ENCODE results near the gene AHCYL2.
A peak's percentile ranks its signal among the peaks of the same experiment; 100 is the strongest.
"Not testable (repeated sequence)": the region's sequence is repeated elsewhere in the genome, so short reads cannot be mapped to it uniquely, and the experiment has no call there.

The AHCYL2 gene

DNA sequence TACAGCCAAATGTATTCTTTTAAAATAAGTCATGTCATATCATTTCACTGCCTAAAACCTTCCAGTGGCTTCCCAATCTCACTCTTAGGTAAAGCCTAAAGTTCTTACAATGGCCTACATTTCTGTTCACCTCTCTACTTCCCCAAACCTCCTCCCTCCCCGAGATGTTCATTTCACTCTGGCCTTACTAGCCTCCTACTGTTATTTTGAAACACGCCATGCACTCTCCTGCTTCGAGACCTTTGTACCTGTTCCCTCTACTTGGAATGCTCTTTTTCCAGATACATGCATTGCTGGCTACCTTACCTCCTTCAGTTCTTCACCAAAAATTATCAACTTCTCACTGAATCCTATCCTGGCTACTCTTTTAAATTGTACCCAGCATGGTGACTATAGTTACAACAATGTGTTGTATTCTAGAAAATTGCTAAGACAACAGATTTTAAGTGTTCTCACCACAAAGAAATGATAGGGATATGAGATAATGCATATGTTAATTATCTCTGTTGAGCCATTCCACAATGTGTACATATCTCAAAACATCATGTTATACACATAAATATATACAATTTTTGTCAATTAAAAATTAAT lies 158.8 kb downstream of the AHCYL2 start:
- ATAC-seq, result no peak
- no peak for DNase-seq

DNA sequence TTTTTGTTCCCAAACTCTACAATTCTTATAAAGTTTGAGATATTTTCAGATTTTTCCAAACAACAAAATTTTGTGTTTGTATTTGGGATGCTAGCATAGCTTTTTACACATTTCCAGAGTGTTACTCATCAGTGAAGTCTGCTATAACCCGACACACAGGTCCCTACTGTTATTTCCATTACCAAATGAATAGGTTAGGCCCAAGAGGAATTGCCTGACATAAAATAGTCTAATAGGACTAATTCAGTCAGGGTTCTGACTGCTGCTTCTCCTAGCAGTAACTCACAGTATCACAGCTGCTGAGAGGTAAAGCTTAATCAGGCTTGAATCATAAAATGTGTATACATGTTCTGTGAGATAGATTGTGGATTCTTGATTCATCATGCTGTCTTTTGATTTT lies 160.3 kb downstream of the AHCYL2 start:
- DNase-seq (no peak), ATAC-seq (no peak)

DNA sequence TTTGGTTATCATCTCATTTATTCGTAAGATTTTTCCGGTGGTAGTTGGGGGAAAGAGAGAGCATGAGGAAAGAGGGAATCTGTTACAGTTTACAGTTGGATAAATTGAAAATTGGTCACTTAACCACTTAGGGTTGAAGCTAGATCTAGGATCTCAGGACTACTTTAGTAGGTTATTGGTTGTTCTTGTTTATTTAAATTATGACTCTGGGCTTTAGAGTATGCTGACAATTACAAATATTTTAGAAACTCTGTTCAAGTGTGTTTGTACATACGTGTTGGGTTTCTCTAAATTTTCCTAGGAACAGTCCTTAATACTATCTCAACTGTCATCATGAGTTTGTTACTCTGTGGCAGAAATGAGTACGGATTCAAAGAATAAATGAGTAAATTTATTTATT lies 160.8 kb downstream of the AHCYL2 start:
- no peak for ATAC-seq
- no peak for DNase-seq

DNA sequence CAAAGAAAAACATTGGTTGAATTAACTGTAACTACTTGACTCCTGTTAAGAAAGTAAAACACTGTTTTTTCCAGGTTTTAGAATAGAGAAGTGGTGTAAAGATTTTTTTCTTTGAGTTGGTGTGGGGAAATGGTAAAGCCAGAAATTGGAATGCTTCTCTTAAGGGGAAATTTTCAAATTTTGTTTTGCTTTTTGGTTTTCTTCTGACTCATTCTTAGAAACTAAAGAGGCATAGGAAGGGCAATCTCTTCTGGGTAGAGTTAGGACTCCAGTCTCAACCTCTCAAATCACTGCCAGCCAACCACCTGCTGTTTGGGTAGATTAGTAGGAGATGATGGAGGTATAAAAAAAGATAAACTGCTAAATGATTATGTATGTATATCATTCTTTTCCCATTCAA lies 161.7 kb downstream of the AHCYL2 start:
- DNase-seq (no peak), ATAC-seq (no peak)

DNA sequence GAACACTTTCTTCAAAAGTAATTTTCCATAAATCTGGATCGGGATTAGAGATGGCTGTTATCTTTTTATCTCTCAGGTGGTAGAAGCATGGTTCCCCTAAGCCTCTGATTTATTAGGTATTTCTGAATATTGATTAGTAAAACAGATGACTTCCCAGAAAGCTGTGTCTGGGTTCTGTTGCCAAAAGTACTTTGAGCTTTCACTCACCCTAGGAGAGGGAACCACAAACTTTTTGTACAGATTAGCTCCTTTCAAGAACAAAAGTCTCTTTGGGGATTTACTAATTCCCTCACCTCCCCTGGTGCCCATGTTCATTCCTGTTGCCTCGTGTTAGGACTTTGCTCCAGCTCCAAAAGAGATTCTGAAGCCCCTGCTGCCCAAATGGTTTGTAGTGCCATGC lies 162.7 kb downstream of the AHCYL2 start:
- DNase-seq, result no peak
- ATAC-seq, result no peak

DNA sequence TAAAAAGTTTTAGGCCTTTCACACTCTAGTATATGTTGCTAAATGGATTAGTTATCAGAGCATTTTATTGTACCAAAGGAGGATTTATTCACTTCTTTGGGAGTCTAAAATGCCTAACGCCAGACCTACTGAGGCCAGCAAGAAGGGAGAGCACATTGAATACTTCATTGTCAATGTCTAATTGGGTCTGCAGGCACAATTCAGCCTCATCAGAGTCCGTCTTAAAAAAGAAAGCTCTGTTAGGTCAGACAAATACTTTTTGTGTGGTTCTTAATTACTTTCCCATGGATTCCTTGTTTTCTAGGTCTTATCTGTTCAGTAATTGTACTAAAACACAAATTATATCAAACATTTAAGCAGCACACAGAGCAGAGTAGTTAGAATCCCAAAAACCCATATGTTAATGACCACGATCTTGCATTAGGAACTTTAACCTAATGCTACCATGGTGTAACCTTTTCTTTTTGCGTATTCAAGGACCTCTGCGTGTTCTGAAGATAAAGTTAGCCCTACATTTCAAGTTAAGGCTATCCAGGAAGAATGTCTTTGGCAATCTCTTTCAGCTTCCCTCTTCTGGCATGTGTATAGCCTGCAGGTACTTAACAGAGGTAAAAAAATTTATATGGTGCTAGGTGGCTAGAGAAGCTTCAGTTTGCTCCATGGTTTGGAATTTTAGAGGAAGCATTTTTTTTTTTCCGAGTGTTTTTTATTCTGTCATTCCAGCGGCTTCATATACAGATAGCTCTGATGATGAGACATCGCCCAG lies 163.7 kb downstream of the AHCYL2 start:
- no peak for DNase-seq

DNA sequence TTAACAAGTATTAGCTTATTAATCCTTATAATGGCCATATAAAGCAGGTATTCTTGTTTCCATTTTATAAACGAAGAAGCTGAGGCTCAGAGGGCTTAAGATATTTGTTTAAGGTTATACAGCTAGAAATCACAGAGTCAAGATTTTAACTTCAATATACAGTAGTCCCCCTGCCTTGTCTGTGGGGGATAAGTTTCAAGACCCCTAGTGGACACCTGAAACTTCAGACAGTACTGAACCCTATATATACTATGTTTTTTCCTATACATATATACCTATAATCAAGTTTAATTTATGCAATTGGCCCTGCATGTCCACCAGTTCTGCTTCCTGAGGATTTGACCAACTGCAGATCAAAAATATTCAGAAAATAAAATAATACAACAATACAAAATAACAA lies 165.0 kb downstream of the AHCYL2 start:
- ATAC-seq (no peak), DNase-seq (no peak)

More for the DNA sequence above, 163.7 kb downstream of the AHCYL2 start:
- no peak for ATAC-seq

DNA sequence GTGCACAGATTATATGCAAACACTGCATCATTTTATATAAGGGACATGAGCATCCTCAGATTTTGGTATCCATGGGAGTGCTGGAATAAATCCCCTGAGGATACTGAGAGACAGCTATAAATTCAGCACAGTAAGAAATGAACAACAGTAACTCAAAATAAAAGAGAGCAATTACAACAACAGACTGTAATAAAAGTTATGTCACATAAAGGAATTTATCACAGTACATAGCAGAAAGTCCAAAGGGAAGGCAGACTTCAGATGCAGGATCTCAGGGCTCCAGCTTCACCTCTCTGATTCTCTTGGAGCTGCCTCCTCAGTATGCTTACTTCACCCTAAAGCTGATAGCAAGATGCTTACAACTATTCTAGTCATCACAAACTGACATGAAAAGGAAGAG lies 165.5 kb downstream of the AHCYL2 start:
- no peak for ATAC-seq

DNA sequence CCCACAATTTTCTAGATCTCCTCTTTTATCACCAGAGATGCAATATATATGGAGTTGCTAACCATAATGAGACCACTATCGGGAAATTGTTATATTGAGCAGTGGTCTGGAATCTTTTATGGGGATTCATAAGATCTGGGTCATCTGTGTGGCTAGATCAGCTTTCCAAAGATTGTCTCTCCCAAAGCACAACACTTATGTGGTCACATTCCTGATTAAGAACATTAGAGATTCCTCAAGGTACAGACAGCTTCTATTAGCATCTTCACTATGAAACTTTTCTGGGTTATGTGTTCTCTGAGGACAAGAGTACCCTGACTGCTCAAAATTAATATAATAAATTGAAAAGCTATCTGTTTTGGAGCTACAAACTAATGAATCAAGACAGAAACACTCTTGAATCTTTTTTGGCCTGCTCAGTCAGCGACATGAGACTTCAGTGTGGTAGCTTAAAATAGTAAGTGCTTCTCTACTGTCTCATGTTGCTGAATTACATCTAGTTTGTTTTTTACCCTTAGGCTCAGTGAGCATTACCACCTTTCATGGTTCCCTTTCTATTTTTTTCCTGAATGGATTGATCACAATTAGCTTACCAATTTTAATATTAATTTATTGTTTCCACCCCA lies 166.8 kb downstream of the AHCYL2 start:
- DNase-seq (no peak), ATAC-seq (no peak)

More for the DNA sequence above, 165.5 kb downstream of the AHCYL2 start:
- no peak for DNase-seq

DNA sequence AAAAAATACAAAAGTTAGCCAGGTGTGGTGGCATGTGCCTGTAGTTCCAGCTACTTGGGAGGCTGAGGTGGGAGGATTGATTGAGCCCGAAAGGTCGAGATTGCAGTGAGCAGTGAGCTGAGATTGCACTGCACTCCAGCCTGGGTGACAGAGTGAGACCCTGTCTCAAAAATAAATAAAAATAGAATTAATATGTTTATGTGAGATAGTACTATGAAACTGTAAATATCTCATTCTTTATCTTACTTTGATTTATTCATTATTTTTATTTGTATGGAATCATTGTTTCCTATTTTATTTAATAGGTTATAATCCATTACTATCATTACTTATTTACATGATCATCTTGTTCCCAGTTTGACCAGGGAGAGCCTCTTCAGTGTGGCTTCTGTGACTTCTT lies 168.4 kb downstream of the AHCYL2 start:
- no peak for ATAC-seq
- DNase-seq, result no peak

DNA sequence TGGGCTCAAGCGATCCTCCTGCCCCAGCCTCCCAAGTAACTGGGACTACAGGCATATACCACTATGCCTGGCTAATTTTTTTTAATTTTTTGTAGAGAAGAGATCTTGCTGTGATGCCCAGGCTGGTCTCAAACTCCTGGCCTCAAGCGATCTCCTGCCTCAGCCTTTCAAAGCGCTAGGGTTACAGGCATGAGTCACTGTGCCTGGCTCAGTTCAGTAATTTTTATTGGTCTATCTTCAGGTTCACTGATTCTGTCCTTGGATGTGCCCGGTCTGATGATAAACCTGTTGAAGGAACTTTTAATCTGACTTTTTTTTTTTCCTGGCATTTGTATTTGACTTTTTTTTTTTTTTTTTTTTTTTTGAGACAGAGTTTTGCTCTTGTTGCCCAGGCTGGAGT lies 169.3 kb downstream of the AHCYL2 start:
- ATAC-seq, result no peak

DNA sequence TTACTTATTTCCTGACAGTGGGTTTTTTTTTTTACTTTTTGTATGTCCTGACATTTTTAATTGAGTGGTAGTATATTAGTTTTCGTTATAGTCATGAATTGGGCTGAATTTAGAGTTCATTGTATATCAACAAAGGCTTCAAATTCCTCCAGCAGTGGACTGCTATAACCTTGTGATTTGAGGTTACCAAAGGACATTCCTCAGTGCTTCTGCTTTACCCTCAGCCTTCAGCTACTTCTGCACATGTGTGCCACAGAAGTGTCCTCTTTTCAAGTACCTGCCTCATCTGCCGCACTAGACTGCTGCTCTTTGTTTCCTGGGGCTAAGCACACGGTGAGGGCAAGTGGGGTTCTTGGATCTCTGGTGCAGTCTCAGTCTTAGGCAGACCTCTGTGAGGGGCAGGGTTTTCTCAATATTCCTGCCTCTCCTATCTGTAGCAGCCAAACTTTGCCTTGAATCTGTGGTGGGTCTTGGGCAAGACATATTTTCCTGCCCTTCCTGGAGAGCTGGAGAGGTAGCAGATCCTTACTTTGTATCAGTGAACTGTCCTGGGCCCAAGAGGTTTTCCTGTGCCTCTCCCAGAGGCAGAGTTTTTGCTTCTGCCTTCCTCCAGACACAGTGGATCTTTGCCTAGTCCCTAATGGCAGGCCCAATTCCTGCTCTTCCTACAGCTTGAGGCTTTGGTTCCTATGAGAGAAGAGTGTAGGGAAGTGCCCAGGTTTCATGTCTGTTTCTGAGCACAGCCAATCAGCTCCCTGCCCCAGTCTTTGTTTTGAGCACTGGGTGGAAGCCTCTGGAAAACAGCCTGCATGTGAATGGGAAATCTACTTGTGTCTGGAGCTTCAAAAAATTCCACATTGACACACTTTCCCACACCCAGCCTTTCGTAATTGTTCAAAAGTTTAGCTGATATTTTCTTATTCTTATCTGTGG lies 170.4 kb downstream of the AHCYL2 start:
- DNase-seq (no peak), ATAC-seq (no peak)

More for the DNA sequence above, 169.3 kb downstream of the AHCYL2 start:
- DNase-seq, result no peak

DNA sequence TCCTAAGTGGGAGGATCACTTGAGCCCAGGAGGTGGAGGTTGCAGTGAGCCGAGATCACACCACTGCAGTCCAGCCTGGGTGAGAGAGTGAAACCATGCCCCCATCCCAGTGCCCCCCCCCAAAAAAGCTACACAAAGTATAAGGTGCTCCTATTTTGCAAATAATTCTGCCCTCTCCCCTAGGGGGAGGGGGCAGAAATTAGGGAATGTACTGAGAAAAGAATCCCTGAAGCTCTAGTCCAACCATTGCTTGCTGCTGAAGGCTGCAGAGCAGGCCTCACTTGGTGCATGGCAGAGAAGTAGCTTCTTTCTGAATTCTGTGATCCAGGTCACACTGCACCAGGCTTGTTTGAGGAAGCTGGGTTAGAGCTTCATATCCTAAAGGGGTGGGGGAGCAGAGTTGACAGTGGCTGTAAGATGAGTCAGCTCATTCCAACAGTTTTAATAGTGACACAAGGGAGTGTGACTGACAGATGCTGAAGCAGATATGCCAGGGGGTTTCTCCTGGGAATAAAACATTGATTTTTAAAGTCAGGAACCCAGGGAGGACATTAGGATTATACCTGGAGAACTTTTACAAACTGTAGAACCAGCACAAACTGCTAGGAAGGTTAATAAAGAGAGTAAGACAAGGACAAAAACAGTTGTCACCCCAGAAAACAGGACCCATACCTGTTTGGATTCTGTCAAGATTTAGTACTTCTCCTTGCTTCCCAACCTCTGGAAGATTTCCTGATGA lies 176.6 kb downstream of the AHCYL2 start:
- ATAC-seq (no peak), DNase-seq (no peak)

DNA sequence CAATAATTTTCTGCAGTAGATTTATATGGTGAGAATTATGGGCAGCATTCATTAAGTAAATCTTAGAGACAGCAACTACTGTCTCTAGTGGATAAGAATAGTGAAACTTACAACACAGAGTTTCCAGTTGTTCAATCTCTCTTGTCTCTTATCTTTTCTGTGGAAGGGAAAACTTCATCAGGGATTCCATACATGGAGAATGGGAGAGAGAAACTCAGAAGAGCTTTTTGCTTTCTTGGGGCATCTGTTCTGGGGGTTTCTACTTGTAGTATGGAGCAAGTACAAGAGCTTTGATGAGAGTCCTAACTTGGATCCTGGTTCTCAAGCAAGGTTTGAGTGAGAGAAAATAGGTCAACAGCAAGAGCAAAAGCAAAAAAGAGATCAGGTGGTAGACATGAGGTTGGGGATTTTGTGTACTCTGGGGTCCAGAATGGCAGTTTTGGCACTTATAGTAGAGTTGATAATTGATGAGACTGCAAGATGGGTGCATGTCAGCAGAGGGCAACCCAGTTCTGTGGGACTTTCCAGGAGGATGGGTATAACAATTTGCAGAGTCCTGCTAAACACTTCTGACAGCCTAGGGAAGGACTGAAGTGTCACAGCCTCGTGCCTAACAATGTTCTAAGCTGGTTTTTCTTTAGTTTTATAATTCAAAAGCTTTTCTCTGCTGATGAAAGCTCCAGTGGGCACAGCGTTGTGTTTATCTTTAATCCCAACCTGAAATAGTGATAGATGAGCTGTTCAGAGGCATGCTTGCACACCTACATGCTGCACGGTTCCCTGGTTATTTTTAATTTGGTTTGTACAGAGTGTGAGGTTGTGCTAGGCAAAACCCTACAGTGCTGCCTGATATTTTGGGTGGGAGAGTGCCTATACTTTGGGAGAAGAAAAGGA lies 177.4 kb downstream of the AHCYL2 start:
- ATAC-seq (peak; percentile 88), DNase-seq (peak; percentile 19)

DNA sequence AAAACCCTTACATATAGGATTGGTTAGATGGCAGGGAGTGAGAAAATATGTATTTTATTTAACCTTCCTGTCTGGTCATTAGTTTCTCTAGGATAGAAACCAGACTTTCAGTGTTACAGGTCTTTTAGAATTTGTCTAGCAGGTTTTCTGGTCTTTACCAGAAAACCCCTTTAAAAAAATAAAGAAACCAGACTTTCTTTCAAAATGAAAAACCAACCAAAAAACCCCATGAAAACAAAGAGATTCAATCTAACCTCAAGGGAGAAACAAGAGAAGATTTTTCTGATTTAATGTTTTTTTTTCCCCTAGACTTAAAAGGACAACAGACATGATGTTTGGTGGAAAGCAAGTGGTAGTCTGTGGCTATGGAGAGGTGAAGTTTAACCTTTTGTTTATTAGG lies 180.7 kb downstream of the AHCYL2 start:
- ATAC-seq, result no peak
- DNase-seq, result no peak

DNA sequence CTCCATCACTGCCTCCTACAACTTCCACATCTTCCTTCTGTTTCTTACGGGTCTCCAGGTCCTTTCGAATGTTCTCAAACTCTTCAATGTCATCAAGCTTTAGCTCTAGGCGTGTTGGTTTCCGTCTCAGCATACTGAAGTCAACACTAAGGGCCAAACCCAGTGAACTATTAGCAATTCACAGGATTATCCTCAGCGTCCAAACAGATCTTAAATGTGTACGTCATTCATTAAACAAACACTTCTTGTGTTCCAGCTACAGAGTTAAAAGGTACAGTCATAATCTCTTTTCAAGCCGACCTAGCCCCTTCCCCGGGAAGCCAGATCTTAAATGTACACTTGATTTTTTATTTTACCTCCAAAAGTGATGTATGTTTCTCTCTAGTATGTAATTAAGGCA lies 185.4 kb downstream of the AHCYL2 start:
- not testable (repeated sequence) for DNase-seq, ATAC-seq

DNA sequence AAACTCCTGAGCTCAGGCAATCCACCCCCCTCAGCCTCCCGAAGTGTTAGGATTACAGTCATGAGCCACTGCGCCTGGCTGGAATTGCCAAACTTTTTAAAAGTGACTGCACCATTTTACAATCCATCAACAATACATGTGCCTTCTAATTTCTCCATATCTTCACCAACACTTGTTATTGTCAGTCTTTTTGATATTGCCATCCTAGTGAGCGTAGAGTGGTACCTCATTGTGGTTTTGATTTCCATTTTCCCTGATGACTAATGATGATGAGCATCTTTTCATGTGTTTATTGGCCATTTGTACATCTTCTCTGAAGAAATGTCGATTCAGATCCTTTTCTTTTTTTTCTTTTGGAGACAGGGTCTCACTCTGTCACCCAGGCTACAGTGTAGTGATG lies 187.7 kb downstream of the AHCYL2 start:
- no peak for ATAC-seq

DNA sequence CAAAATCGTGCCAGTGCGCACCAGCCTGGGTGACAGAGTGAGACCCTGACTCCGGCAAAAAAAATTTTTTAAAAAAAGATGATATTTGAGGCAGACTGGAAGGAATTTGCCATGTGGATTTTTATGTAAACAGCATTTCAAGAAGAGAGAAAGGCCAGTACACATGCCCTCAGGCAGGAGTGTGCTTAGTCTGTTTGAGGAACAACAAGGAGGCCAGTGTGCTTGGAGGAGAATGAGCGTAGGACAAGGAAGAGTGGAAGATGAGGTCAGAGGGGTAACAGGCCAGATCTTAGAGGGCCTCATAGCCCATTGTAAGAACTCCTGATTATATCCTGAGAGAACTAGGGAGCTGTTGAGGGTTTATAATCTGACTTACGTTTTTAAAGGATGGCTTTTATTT lies 192.2 kb downstream of the AHCYL2 start:
- no peak for DNase-seq
- no peak for ATAC-seq

More for the DNA sequence above, 187.7 kb downstream of the AHCYL2 start:
- no peak for DNase-seq

DNA sequence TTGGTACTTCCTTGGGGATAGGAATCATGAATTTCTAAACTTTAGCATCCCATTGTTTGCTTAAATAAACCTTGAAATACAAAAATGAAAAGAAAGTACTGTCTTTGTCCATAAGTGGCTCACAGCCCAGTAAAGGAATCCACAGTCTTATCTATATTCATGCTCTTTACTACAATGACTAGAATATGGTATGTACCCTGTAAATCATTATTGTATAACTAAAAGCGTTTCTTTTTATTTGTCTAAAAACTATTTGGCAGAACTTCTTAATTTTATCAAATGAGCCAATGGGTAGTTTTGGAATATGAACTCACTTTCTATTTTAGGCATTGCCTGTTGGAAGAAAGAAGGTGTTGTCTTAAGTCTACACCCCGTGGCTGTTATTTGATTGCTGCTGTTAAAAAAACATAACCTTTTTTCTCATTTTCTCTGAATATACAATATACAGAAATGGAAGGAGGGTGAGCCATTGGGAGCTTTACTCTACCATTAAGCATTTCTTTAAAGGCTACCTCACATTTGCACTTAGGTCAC lies 197.0 kb downstream of the AHCYL2 start:
- no peak for ATAC-seq
- no peak for DNase-seq

DNA sequence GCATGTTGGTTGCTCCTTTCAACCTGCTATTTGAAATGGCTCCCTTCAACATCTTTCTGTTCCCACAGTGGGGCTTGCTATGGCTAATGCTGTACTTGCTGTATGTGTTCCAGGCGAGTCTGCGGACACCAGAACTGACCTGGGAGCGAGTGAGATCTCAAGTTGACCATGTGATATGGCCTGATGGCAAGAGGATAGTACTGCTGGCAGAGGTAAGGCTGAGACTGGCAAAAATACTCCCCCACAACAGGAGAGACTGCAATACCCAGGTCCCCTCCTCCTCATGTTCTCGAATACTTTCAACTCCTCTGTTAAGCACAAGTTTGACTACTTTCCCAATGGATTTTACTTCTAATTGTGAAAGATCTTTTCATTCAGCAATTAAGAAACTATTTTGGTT lies 197.9 kb downstream of the AHCYL2 start:
- DNase-seq (no peak), ATAC-seq (no peak)
